Suprapubic skin (tissue), 4 donors: ENCODE results near the gene ANKMY1.

ENCODE experiments used
- POLR2A ChIP-seq, 2 donors: fragments of 450-650 bp; IDR thresholded peaks; one replicate each; pipeline ENCODE4 v1.6.1; 2017; ENCODE audit warnings: antibody characterized with exemption in 2 of 2, mild to moderate bottlenecking in 2 of 2, moderate library complexity in 2 of 2
- POLR2AphosphoS5 ChIP-seq, 3 donors: sonication (generic); formaldehyde crosslinking; IDR thresholded peaks; one replicate each; pipeline ENCODE4 v1.6.1; 2017; ENCODE audit warnings: antibody characterized with exemption in 3 of 3
- TF ChIP-seq, protein P1 (sequence below), 2 donors: fragments of 200-600 bp in 1 of 2; fragments of 450-650 bp in 1 of 2; sonication (generic) in 1 of 2; IDR thresholded peaks; one replicate each; pipeline ENCODE4 v1.5.1; 2016 to 2019; ENCODE audit warnings: antibody characterized with exemption in 2 of 2, mild to moderate bottlenecking in 1 of 2, moderate library complexity in 1 of 2

GRCh38 chr2:240523451-240524281 is 34.1 kb downstream of the ANKMY1 start:
- TF ChIP-seq POLR2A (IDR thresholded peaks at IDR 0.05) (no peak), POLR2AphosphoS5 (IDR thresholded peaks at IDR 0.05) (no peak)
- TF ChIP-seq, protein P1, sequence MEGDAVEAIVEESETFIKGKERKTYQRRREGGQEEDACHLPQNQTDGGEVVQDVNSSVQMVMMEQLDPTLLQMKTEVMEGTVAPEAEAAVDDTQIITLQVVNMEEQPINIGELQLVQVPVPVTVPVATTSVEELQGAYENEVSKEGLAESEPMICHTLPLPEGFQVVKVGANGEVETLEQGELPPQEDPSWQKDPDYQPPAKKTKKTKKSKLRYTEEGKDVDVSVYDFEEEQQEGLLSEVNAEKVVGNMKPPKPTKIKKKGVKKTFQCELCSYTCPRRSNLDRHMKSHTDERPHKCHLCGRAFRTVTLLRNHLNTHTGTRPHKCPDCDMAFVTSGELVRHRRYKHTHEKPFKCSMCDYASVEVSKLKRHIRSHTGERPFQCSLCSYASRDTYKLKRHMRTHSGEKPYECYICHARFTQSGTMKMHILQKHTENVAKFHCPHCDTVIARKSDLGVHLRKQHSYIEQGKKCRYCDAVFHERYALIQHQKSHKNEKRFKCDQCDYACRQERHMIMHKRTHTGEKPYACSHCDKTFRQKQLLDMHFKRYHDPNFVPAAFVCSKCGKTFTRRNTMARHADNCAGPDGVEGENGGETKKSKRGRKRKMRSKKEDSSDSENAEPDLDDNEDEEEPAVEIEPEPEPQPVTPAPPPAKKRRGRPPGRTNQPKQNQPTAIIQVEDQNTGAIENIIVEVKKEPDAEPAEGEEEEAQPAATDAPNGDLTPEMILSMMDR (IDR thresholded peaks at IDR 0.05), result no peak
